SK-N-SH treated with all-trans-retinoic acid at 6 μM for 48 hours (cell line): ENCODE data around the gene HADH.

ENCODE experiments used
- ATAC-seq: fragments of 200-7000 bp; cut with Tn5 transposase; 3 replicates; pipeline ENCODE4 v1.9.1; 2020; ENCODE audit warnings: mild to moderate bottlenecking, moderate library complexity
- ARNTL ChIP-seq: fragments of 450-650 bp; formaldehyde crosslinking; IDR thresholded peaks from 2 replicates; pipeline ENCODE4 v1.5.0; 2020; ENCODE audit warnings: low read depth, mild to moderate bottlenecking, moderate library complexity, borderline replicate concordance
- BACH2 ChIP-seq: fragments of 250-450 bp; sonication (Bioruptor Pico); IDR thresholded peaks from 2 replicates; pipeline ENCODE4 v1.9.0; 2021; ENCODE audit warnings: mild to moderate bottlenecking, borderline replicate concordance
- CSDC2 ChIP-seq: fragments of 250-450 bp; sonication (Bioruptor Pico); IDR thresholded peaks from 2 replicates; pipeline ENCODE4 v1.5.0; 2020; ENCODE audit warnings: mild to moderate bottlenecking, moderate library complexity
- ESRRG ChIP-seq: fragments of 250-450 bp; sonication (Bioruptor Pico); IDR thresholded peaks from 2 replicates; pipeline ENCODE4 v1.6.1; 2021; ENCODE audit warnings: mild to moderate bottlenecking
- GLIS3 ChIP-seq: fragments of 250-450 bp; sonication (Bioruptor Pico); IDR thresholded peaks from 2 replicates; pipeline ENCODE4 v1.5.0; 2020; ENCODE audit warnings: mild to moderate bottlenecking, moderate library complexity
- ISL1 ChIP-seq: fragments of 250-450 bp; sonication (Bioruptor Pico); IDR thresholded peaks from 2 replicates; pipeline ENCODE4 v2.1.2; 2022; ENCODE audit warnings: mild to moderate bottlenecking, moderate library complexity
- OSR1 ChIP-seq: fragments of 250-450 bp; sonication (Bioruptor Pico); IDR thresholded peaks from 2 replicates; pipeline ENCODE4 v1.8.0; 2022; ENCODE audit warnings: moderate library complexity, mild to moderate bottlenecking, inconsistent platforms
- PATZ1 ChIP-seq: fragments of 250-450 bp; sonication (Bioruptor Pico); IDR thresholded peaks from 2 replicates; pipeline ENCODE4 v1.8.0; 2020; ENCODE audit warnings: mild to moderate bottlenecking, moderate library complexity, borderline replicate concordance
- PPARA ChIP-seq: fragments of 250-450 bp; sonication (Bioruptor Pico); IDR thresholded peaks from 2 replicates; pipeline ENCODE4 v1.5.0; 2020; ENCODE audit warnings: mild to moderate bottlenecking, borderline replicate concordance
- RARB ChIP-seq: fragments of 250-450 bp; sonication (Bioruptor Pico); IDR thresholded peaks from 2 replicates; pipeline ENCODE4 v1.8.0; 2021; ENCODE audit warnings: mild to moderate bottlenecking, moderate library complexity
- SNAI2 ChIP-seq: fragments of 250-450 bp; sonication (Bioruptor Pico); IDR thresholded peaks from 2 replicates; pipeline ENCODE4 v1.5.0; 2020; ENCODE audit warnings: mild to moderate bottlenecking, moderate library complexity
- TCF4 ChIP-seq: fragments of 250-450 bp; sonication (Bioruptor Pico); IDR thresholded peaks from 2 replicates; pipeline ENCODE4 v1.8.0; 2021; ENCODE audit warnings: mild to moderate bottlenecking, moderate library complexity, borderline replicate concordance
- TOX ChIP-seq: fragments of 250-450 bp; sonication (Bioruptor Pico); IDR thresholded peaks from 2 replicates; pipeline ENCODE4 v1.8.0; 2021; ENCODE audit warnings: mild to moderate bottlenecking, moderate library complexity, borderline replicate concordance
- TSHZ2 ChIP-seq: fragments of 250-450 bp; sonication (Bioruptor Pico); IDR thresholded peaks from 2 replicates; pipeline ENCODE4 v1.5.0; 2020; ENCODE audit warnings: mild to moderate bottlenecking, moderate library complexity
- ZC3H10 ChIP-seq: fragments of 250-450 bp; sonication (Bioruptor Pico); IDR thresholded peaks from 2 replicates; pipeline ENCODE4 v1.5.1; 2021; ENCODE audit warnings: mild to moderate bottlenecking, moderate library complexity
- ZFP3 ChIP-seq: fragments of 250-450 bp; sonication (Bioruptor Pico); IDR thresholded peaks from 2 replicates; pipeline ENCODE4 v1.5.0; 2020; ENCODE audit warnings: mild to moderate bottlenecking, moderate library complexity
- ZFP30 ChIP-seq: fragments of 450-650 bp; formaldehyde crosslinking; IDR thresholded peaks from 2 replicates; pipeline ENCODE4 v1.5.0; 2022; ENCODE audit warnings: mild to moderate bottlenecking, moderate library complexity
- ZNF565 ChIP-seq: fragments of 450-650 bp; formaldehyde crosslinking; conservative IDR thresholded peaks from 2 replicates; pipeline ENCODE4 v1.5.0; 2020; ENCODE audit warnings: low read depth, mild to moderate bottlenecking, moderate library complexity
- ZNF70 ChIP-seq: fragments of 450-650 bp; formaldehyde crosslinking; IDR thresholded peaks from 2 replicates; pipeline ENCODE4 v1.5.0; 2020; ENCODE audit warnings: mild to moderate bottlenecking, moderate library complexity
- ZNF8 ChIP-seq: fragments of 450-650 bp; formaldehyde crosslinking; IDR thresholded peaks from 2 replicates; pipeline ENCODE4 v1.5.0; 2020; ENCODE audit warnings: mild to moderate bottlenecking, moderate library complexity
- TF ChIP-seq, protein P1 (sequence below): fragments of 250-450 bp; sonication (Bioruptor Pico); IDR thresholded peaks from 2 replicates; pipeline ENCODE4 v1.5.1; 2021; ENCODE audit warnings: mild to moderate bottlenecking, moderate library complexity
- TF ChIP-seq, protein P2 (sequence below): fragments of 250-450 bp; sonication (Bioruptor Pico); IDR thresholded peaks from 2 replicates; pipeline ENCODE4 v1.5.1; 2020; ENCODE audit warnings: low read depth, mild to moderate bottlenecking, moderate library complexity

The HADH gene

GRCh38 chr4:107978716-107979451, 10.8 kb upstream of the HADH start:
- TF ChIP-seq ZFP30 (CRISPR knock-in tag) (no peak), TCF4 (CRISPR knock-in tag) (no peak), TSHZ2 (CRISPR knock-in tag) (no peak), ZC3H10 (CRISPR knock-in tag) (no peak), PATZ1 (CRISPR knock-in tag) (no peak), ZFP3 (CRISPR knock-in tag) (no peak), SNAI2 (no peak), ISL1 (no peak), RARB (no peak), CSDC2 (CRISPR knock-in tag) (no peak), GLIS3 (CRISPR knock-in tag) (no peak), TOX (CRISPR knock-in tag) (no peak), ZNF565 (CRISPR knock-in tag) (no peak), ZNF8 (CRISPR knock-in tag) (no peak), ESRRG (CRISPR knock-in tag) (no peak)
- TF ChIP-seq, protein P1, sequence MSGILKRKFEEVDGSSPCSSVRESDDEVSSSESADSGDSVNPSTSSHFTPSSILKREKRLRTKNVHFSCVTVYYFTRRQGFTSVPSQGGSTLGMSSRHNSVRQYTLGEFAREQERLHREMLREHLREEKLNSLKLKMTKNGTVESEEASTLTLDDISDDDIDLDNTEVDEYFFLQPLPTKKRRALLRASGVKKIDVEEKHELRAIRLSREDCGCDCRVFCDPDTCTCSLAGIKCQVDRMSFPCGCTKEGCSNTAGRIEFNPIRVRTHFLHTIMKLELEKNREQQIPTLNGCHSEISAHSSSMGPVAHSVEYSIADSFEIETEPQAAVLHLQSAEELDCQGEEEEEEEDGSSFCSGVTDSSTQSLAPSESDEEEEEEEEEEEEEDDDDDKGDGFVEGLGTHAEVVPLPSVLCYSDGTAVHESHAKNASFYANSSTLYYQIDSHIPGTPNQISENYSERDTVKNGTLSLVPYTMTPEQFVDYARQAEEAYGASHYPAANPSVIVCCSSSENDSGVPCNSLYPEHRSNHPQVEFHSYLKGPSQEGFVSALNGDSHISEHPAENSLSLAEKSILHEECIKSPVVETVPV (CRISPR knock-in tag): no peak
- TF ChIP-seq, protein P2, sequence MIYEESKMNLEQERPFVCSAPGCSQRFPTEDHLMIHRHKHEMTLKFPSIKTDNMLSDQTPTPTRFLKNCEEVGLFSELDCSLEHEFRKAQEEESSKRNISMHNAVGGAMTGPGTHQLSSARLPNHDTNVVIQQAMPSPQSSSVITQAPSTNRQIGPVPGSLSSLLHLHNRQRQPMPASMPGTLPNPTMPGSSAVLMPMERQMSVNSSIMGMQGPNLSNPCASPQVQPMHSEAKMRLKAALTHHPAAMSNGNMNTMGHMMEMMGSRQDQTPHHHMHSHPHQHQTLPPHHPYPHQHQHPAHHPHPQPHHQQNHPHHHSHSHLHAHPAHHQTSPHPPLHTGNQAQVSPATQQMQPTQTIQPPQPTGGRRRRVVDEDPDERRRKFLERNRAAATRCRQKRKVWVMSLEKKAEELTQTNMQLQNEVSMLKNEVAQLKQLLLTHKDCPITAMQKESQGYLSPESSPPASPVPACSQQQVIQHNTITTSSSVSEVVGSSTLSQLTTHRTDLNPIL (CRISPR knock-in tag): no peak
- no peak for ATAC-seq

- no peak for ATAC-seq
- TF ChIP-seq BACH2 (CRISPR knock-in tag): no peak
- TF ChIP-seq ZC3H10 (CRISPR knock-in tag): no peak
- TF ChIP-seq OSR1 (CRISPR knock-in tag): no peak
- TF ChIP-seq ZNF565 (CRISPR knock-in tag): no peak
- TF ChIP-seq, protein P1 (CRISPR knock-in tag): no peak
Observed at GRCh38 chr4:107987916-107988762, 1.6 kb upstream of the HADH start.

- ATAC-seq: no peak
- TF ChIP-seq TSHZ2 (CRISPR knock-in tag): no peak
- TF ChIP-seq TOX (CRISPR knock-in tag): no peak
- TF ChIP-seq ZC3H10 (CRISPR knock-in tag): no peak
- TF ChIP-seq BACH2 (CRISPR knock-in tag): no peak
- no peak for TF ChIP-seq ARNTL (CRISPR knock-in tag)
- TF ChIP-seq OSR1 (CRISPR knock-in tag): no peak
- no peak for TF ChIP-seq ZFP3 (CRISPR knock-in tag)
- TF ChIP-seq ZNF565 (CRISPR knock-in tag): no peak
- TF ChIP-seq ZNF70: no peak
- TF ChIP-seq, protein P1 (CRISPR knock-in tag): no peak
- TF ChIP-seq PPARA (CRISPR knock-in tag): no peak
- TF ChIP-seq TCF4 (CRISPR knock-in tag): no peak
- no peak for TF ChIP-seq SNAI2
- no peak for TF ChIP-seq ZNF8 (CRISPR knock-in tag)
- no peak for TF ChIP-seq ISL1
Observed at GRCh38 chr4:107988763-107989035, 990 bp upstream of the HADH start.
